Measurements from ENCODE around the gene INPP4B.
"Not testable (repeated sequence)": the region's sequence is repeated elsewhere in the genome, so short reads cannot be mapped to it uniquely, and the experiment has no call there.

INPP4B gene

GRCh38 chr4:142100941-142101340, 745.2 kb downstream of the INPP4B start:
- DNase-seq = no peak

GRCh38 chr4:142098900-142099545, 747.1 kb downstream of the INPP4B start:
- no peak for DNase-seq

- no peak for DNase-seq
Observed at GRCh38 chr4:142098380-142098779, 747.7 kb downstream of the INPP4B start.

GRCh38 chr4:142097015-142097414, 749.1 kb downstream of the INPP4B start:
- no peak for DNase-seq

- DNase-seq = no peak
Observed at GRCh38 chr4:142095886-142096605, 750.1 kb downstream of the INPP4B start.

- no peak for DNase-seq
Observed at GRCh38 chr4:142092941-142093340, 753.2 kb downstream of the INPP4B start.

- DNase-seq = no peak
Observed at GRCh38 chr4:142091691-142092182, 754.4 kb downstream of the INPP4B start.

GRCh38 chr4:142091085-142091513, 755.0 kb downstream of the INPP4B start:
- DNase-seq = no peak

- DNase-seq = no peak
Observed at GRCh38 chr4:142088906-142089305, 757.2 kb downstream of the INPP4B start.

GRCh38 chr4:142085513-142086292, 760.4 kb downstream of the INPP4B start:
- DNase-seq = no peak

- DNase-seq = no peak
Observed at GRCh38 chr4:142083264-142083663, 762.8 kb downstream of the INPP4B start.

GRCh38 chr4:142081025-142081424, 765.1 kb downstream of the INPP4B start:
- no peak for DNase-seq

GRCh38 chr4:142079959-142080358, 766.1 kb downstream of the INPP4B start:
- DNase-seq = no peak

- no peak for DNase-seq
Observed at GRCh38 chr4:142077048-142077447, 769.1 kb downstream of the INPP4B start.

GRCh38 chr4:142068304-142068703, 777.8 kb downstream of the INPP4B start:
- not testable (repeated sequence) for DNase-seq

- not testable (repeated sequence) for DNase-seq
Observed at GRCh38 chr4:142066562-142066961, 779.5 kb downstream of the INPP4B start.

- no peak for DNase-seq
Observed at GRCh38 chr4:142065086-142065647, 780.9 kb downstream of the INPP4B start.

GRCh38 chr4:142064181-142064580, 781.9 kb downstream of the INPP4B start:
- no peak for DNase-seq

- no peak for DNase-seq
Observed at GRCh38 chr4:142045996-142046395, 800.1 kb downstream of the INPP4B start.

GRCh38 chr4:142044271-142044670, 801.8 kb downstream of the INPP4B start:
- no peak for DNase-seq

- no peak for DNase-seq
Observed at GRCh38 chr4:142043509-142043908, 802.6 kb downstream of the INPP4B start.

GRCh38 chr4:142041788-142042187, 804.3 kb downstream of the INPP4B start:
- DNase-seq = no peak

- DNase-seq = no peak
Observed at GRCh38 chr4:142040043-142040442, 806.1 kb downstream of the INPP4B start.
